Retinal pigment epithelial cell (primary cell): ENCODE data around the gene PROKR1.
A peak's percentile ranks its signal among the peaks of the same experiment; 100 is the strongest.

Experiments
- DNase-seq: peaks from one replicate; pipeline ENCODE4 v3.0.0-alpha.2; 2010; ENCODE audit warnings: low read depth
- H3K4me3 ChIP-seq: 2 replicates; pipeline ENCODE4 v1.5.1; 2011; ENCODE audit warnings: mild to moderate bottlenecking, low read length, control low read depth, moderate library complexity
- TF ChIP-seq, protein P1 (sequence below): conservative IDR thresholded peaks from 2 replicates; pipeline ENCODE4 v1.5.1; 2011; ENCODE audit warnings: low read depth, low read length, control low read depth, inconsistent platforms

Gene PROKR1

DNA sequence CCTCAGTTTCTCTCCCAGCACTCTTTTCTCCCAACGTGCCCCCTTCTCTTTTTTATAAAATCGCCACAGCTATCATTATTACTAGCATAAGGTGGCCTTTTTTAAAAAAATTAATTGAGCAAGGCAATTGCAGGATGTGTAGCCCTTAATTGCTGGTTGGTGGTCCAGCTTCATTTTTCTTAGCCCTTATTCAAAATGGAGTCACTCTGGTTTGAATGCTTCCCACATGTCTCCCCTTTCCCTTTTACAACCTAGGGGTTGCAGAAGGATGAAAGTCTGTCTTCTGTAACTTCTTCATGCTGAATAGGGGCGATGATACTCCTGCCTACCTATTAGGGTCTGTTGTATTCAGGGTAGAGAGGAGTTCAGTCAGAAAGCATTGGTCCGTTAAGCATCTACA lies 36.6 kb upstream of the PROKR1 start:
- TF ChIP-seq, protein P1, sequence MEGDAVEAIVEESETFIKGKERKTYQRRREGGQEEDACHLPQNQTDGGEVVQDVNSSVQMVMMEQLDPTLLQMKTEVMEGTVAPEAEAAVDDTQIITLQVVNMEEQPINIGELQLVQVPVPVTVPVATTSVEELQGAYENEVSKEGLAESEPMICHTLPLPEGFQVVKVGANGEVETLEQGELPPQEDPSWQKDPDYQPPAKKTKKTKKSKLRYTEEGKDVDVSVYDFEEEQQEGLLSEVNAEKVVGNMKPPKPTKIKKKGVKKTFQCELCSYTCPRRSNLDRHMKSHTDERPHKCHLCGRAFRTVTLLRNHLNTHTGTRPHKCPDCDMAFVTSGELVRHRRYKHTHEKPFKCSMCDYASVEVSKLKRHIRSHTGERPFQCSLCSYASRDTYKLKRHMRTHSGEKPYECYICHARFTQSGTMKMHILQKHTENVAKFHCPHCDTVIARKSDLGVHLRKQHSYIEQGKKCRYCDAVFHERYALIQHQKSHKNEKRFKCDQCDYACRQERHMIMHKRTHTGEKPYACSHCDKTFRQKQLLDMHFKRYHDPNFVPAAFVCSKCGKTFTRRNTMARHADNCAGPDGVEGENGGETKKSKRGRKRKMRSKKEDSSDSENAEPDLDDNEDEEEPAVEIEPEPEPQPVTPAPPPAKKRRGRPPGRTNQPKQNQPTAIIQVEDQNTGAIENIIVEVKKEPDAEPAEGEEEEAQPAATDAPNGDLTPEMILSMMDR: no peak
- no peak for DNase-seq
- H3K4me3 ChIP-seq: no peak overlapping the region

DNA sequence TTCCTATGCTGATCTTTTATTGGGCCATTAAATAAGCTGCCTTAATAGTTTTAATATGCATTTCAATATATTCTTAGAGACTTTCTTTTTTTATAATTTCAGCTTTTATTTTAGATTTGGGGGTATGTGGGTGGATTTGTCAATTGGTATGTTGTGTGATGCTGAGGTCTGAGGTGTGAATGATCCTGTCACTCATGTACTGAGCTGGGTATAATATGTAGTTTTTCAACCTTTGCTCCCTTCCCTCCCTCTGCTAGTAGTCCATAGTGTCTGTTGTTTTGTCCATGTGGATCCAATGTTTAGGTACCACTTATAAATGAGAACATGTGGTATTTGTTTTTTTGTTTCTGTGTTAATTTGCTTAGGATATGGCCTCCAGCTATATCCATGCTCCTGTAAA lies 35.5 kb upstream of the PROKR1 start:
- no peak for DNase-seq
- TF ChIP-seq, protein P1: no peak

DNA sequence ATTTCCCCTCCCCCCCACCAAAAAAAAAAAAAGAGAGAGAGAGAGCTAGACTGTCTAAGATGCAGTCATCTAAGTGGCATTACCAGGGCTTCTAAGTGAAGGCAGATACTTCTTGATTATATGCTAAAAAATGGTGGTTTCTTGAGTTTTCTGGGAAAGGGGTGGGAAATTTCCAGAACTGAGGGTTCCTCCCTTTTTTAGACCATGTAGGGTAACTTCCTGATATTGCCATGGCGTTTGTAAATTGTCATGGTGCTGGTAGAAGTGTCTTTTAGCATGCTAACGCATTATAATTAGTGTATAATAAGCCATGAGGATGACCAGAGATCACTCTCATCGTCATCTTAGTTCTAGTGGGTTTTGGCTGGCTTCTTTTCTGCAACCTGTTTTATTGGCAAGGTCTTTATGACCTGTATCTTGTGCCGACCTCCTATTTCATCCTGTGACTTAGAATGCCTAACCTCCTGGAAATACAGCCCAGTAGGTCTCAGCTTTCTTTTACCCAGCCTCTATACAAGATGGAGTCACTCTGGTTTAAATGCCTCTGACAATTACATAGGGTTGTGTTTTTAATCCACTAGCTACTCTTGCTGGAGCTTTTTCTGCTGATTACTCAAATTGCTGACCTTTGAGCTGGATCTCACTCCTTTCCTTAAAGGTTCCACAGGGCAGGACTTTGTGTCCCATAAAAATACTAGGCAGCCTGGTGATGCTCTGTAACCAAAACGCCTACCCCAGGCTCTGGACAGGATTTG lies 30.4 kb upstream of the PROKR1 start:
- TF ChIP-seq, protein P1: no peak
- no peak overlapping the region for H3K4me3 ChIP-seq
- no peak for DNase-seq

More for the DNA sequence above, 35.5 kb upstream of the PROKR1 start:
- H3K4me3 ChIP-seq: no peak overlapping the region

DNA sequence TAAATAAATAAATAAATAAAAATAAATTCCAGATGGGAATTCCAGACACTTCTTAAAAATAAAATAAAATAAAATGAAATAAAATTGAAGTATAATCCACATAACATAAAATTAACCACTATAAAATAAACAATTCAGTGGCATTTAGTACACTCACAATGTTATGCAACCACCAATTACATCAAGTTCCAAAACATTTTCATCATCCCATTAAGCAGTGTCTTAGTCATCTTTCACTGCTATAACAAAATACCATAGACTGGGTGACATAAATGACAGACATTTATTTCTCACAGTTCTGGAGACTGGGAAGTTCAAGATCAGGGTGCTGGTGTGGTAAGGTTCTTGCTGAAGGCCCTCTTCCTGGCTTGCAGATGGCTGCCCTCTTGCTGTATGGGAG lies 22.6 kb upstream of the PROKR1 start:
- TF ChIP-seq, protein P1: no peak
- no peak for DNase-seq
- no peak overlapping the region for H3K4me3 ChIP-seq

DNA sequence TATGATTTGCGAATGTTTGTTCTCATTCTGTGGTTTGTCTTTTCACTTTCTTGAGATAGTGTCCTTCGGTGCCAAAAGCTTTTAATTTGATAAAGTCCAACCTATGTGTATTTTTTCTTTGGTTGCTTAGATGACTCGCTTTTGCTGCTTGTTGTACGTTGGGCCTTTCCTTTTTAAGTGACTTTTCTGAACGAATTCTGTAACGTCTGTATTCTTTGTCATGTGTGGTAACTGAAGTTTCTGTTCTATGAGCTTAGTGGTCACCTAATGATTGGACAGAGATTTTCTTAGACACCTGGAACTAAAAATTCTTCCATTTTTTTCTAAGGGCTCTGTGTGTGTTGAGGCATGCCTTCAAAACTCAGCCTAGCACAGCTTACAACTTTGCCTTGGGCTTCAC lies 19.6 kb upstream of the PROKR1 start:
- H3K4me3 ChIP-seq: no peak overlapping the region
- TF ChIP-seq, protein P1: no peak
- DNase-seq: no peak

DNA sequence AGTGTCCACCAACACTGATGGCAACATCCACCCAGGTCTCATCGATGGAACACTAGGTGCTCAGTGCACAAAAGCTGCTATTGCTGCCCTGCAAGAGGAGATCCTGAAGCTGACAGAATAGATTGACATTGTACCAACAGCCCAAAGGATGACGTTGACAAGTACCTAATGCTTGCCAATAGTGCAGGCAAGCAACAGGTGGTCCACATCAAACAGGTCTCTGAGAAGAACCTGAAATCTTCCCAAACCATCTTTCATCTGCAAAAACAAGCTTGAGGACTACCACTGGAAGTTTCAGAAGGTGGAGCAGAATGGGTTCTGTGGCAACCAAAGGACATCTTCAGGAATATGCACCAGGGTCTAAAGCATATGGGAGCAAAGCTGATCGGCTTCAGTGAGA lies 15.8 kb upstream of the PROKR1 start:
- TF ChIP-seq, protein P1: no peak
- DNase-seq: no peak
- no peak overlapping the region for H3K4me3 ChIP-seq

DNA sequence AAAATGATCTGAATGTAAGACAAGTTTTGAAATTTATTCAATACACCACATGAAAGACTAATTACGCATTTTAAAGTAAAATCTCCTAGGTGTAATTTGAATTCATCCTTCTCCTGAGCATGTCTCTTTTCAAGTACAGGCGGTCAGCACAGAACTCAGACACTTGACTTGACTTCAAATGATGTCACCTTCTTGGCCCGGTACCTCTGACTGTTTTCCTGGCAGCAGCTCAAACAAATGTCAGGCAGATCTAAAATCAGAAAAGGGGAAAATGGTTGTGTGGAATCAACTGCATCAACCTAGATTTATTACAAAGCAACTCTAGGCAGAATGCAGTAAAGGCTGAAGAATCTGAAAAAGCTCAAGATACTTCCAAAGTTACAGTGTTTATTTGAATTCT lies 11.4 kb upstream of the PROKR1 start:
- TF ChIP-seq, protein P1: no peak
- no peak overlapping the region for H3K4me3 ChIP-seq
- peak; percentile 26 for DNase-seq
